Stimulated activated CD4-positive, alpha-beta T cell treated with anti-CD3 and anti-CD28 coated beads, Interleukin-12 subunit alpha, Interleukin-12 subunit beta, amount 100 ng/mL, for 4 hours (primary cell): Measurements from ENCODE around the gene KCNJ4.

Experiments
- DNase-seq: peaks from one replicate; pipeline ENCODE4 v3.0.0-alpha.2; 2020

Gene KCNJ4

GRCh38 chr22:38455076-38455529, at the start of gene KCNJ4:
TSS of gene KCNJ4 (minus strand) at chr22:38455199. CDS start at chr22:38428132, 27,067 bp downstream.
- no peak for DNase-seq

- DNase-seq: no peak
Observed at GRCh38 chr22:38503021-38503420, 48.0 kb upstream of the KCNJ4 start.

GRCh38 chr22:38501797-38502672, 47.0 kb upstream of the KCNJ4 start:
- DNase-seq: no peak

- no peak for DNase-seq
Observed at GRCh38 chr22:38497869-38498268, 42.9 kb upstream of the KCNJ4 start.

- DNase-seq: no peak
Observed at GRCh38 chr22:38494939-38495338, 39.9 kb upstream of the KCNJ4 start.

GRCh38 chr22:38494498-38494897, 39.5 kb upstream of the KCNJ4 start:
- DNase-seq: no peak

GRCh38 chr22:38491707-38492348, 36.8 kb upstream of the KCNJ4 start:
- DNase-seq: no peak

- no peak for DNase-seq
Observed at GRCh38 chr22:38490915-38491314, 35.9 kb upstream of the KCNJ4 start.

- no peak for DNase-seq
Observed at GRCh38 chr22:38490475-38490874, 35.5 kb upstream of the KCNJ4 start.

- no peak for DNase-seq
Observed at GRCh38 chr22:38489561-38490145, 34.7 kb upstream of the KCNJ4 start.

GRCh38 chr22:38489142-38489541, 34.1 kb upstream of the KCNJ4 start:
- no peak for DNase-seq

- no peak for DNase-seq
Observed at GRCh38 chr22:38487946-38488345, 32.9 kb upstream of the KCNJ4 start.

- DNase-seq: no peak
Observed at GRCh38 chr22:38485783-38486182, 30.8 kb upstream of the KCNJ4 start.

- no peak for DNase-seq
Observed at GRCh38 chr22:38484244-38484643, 29.2 kb upstream of the KCNJ4 start.

- no peak for DNase-seq
Observed at GRCh38 chr22:38482662-38483308, 27.8 kb upstream of the KCNJ4 start.

- no peak for DNase-seq
Observed at GRCh38 chr22:38481871-38482332, 26.9 kb upstream of the KCNJ4 start.

GRCh38 chr22:38481162-38481870, 26.3 kb upstream of the KCNJ4 start:
- no peak for DNase-seq

GRCh38 chr22:38479096-38479837, 24.3 kb upstream of the KCNJ4 start:
- DNase-seq: no peak

- DNase-seq: no peak
Observed at GRCh38 chr22:38477585-38477984, 22.6 kb upstream of the KCNJ4 start.

GRCh38 chr22:38474003-38474607, 19.1 kb upstream of the KCNJ4 start:
- DNase-seq: no peak

- DNase-seq: no peak
Observed at GRCh38 chr22:38471237-38471636, 16.2 kb upstream of the KCNJ4 start.
